GM21619 (cell line): ENCODE results near the gene INTU.

ENCODE experiments used
- ATAC-seq: cut with Tn5 transposase; IDR thresholded peaks from one replicate; pipeline ENCODE4 v1.9.1; 2021; ENCODE audit not compliant: unreplicated experiment

Gene INTU

GRCh38 chr4:127741247-127741646 lies 108.5 kb downstream of the INTU start:
- ATAC-seq, result no peak

- no peak for ATAC-seq
Measured at GRCh38 chr4:127747883-127748282, 115.1 kb downstream of the INTU start.

GRCh38 chr4:127748957-127749356 lies 116.2 kb downstream of the INTU start:
- no peak for ATAC-seq

GRCh38 chr4:127756906-127757305 lies 124.1 kb downstream of the INTU start:
- no peak for ATAC-seq

GRCh38 chr4:127759228-127759820 lies 126.6 kb downstream of the INTU start:
- ATAC-seq, result peak; percentile 80

GRCh38 chr4:127759893-127760292 lies 127.1 kb downstream of the INTU start:
- ATAC-seq, result no peak

GRCh38 chr4:127771535-127772275 lies 138.9 kb downstream of the INTU start:
- ATAC-seq, result no peak

- ATAC-seq, result no peak
Measured at GRCh38 chr4:127772769-127773671, 140.3 kb downstream of the INTU start.

- ATAC-seq, result no peak
Measured at GRCh38 chr4:127775843-127776242, 143.1 kb downstream of the INTU start.
